ENCODE results near the gene SLC2A1. TPM values are rescaled to one million over a fixed set of nuclear protein-coding genes. Genes with fewer than 3 reads are reported as not detected.

Gene SLC2A1
- total RNA-seq, 1 donor from 2014 or later, result 117 TPM

DNA sequence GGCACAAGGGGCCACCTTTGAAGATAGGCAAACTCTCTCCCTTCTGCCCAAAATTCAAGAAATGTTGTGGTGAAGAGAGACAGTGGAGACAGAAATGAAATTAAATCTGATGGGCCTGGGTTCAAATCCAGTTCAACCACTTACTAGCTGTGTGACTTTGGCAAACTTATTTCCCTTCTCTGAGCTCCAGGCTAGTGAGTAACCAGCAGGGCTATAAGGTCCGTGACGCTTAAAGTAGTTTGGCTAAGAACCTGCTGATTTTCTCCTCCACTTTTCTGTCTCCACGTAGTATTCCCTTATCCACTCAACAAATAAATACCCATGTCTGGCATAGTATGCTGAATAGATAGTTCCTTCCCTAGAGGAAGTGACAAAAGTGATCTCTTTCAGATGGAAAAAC, 1.9 kb downstream of the SLC2A1 start:
- intact Hi-C loops (cut with micrococcal nuclease), result loop anchor here (1.0 to 5.0 kb wide), 2 partner anchors 7 to 36 kb away; no protein-coding TSS in a partner anchor
- TF ChIP-seq CTCF (IDR thresholded peaks at IDR 0.05), result no peak
- H3K36me3 Mint-ChIP-seq (ENCODE audit: low read depth), result peaks cover 39% of the 10 kb centered on the region
- ChIA-PET CTCF (interaction anchor here (0.7 to 5.2 kb wide), 5 partner anchors 12 to 117 kb away, joined by 3 to 34 read pairs (median 4); no protein-coding TSS in a partner anchor), POLR2A (interaction anchor here (0.6 to 26.4 kb wide), 8 partner anchors 15 to 494 kb away, joined by 3 to 694 read pairs (median 4); partner anchors contain the start of genes C1orf50, CFAP57, EBNA1BP2 and P3H1)
- H3K9me3 Mint-ChIP-seq, result no peaks in the 10 kb centered on the region
- H3K4me1 Mint-ChIP-seq, result peaks cover 84% of the 10 kb centered on the region
- H3K27me3 Mint-ChIP-seq, result peaks cover 1% of the 10 kb centered on the region
- ATAC-seq (ENCODE audit: low read depth) (no peak), DNase-seq (no peak)
- H3K4me3 Mint-ChIP-seq, result peak overlapping the region; percentile 95
- peak overlapping the region; percentile 93 for H3K27ac Mint-ChIP-seq

GRCh38 chr1:42955311-42956063, 3.2 kb downstream of the SLC2A1 start:
- H3K4me3 Mint-ChIP-seq, result peak overlapping the region; percentile 80

DNA sequence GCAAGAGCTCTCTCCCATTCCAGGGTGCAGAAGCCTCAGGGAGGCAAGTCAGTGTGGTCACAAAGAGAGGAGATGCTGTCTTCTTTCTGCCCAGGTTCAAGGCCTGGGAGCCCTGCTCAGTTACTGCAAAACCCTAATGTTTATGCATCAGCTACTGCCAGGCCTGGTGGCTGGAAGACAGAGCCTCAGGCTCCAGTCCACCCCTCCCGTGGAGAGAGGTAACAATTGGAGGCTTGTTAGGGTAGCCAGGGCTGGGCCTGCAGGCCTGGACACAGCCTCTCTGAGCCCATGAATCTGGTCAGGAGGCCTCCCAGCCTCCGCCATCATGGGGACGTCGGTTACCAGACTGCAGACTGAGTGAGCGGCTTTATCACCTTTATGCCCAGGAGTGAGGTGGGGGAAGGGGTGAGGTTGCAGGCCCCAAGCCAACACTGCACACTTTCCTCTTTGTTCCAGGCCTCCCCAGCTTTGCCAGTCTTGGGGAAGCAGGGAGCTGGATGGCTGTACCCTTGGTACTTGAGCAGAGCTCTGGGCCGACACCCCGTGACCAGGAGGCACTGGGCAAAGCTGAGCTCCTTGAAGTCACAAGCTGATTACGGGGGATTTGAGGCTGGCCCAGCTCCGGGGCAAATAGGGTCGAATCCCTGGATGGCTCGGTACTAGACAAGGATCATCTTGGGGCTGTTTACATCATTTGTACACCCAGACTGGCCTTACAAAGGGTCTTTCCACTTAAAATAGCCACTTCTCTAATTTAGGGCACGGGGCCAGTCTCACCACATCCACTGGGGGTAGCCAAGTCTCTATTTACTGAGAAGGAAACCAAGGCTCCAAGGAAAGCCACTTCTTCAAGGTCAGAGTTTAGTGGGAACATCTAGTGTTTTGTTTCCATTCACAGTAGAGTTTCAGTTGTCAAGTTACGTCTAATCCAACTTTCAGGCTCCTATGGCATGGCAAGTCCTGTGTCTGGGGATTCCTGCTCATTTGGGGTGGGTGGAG, 5.2 kb downstream of the SLC2A1 start:
- TF ChIP-seq CTCF (IDR thresholded peaks at IDR 0.05), result no peak
- Mint-ChIP-seq H3K9me3 (no peaks in the 10 kb centered on the region), H3K27ac (peak overlapping the region; percentile 96), H3K27me3 (no peaks in the 10 kb centered on the region), H3K4me1 (peaks cover 87% of the 10 kb centered on the region), H3K4me3 (peak overlapping the region; percentile 70), H3K36me3 (ENCODE audit: low read depth) (peaks cover 54% of the 10 kb centered on the region)
- no peak for ATAC-seq (ENCODE audit: low read depth)
- intact Hi-C loops (cut with micrococcal nuclease), result no loop called here
- POLR2A ChIA-PET, result interaction anchor here (1.1 to 26.4 kb wide), 9 partner anchors 9 to 187 kb away, joined by 3 to 694 read pairs (median 20); partner anchors contain the start of genes C1orf50 and P3H1
- no peak for DNase-seq
- CTCF ChIA-PET, result interaction anchor here (0.9 to 5.3 kb wide), 9 partner anchors 9 to 120 kb away, joined by 3 to 34 read pairs (median 7); no protein-coding TSS in a partner anchor

More at GRCh38 chr1:42955311-42956063, 3.2 kb downstream of the SLC2A1 start:
- ATAC-seq (ENCODE audit: low read depth) (no peak), DNase-seq (no peak)
- H3K27ac Mint-ChIP-seq, result peak overlapping the region; percentile 96
- TF ChIP-seq CTCF (IDR thresholded peaks at IDR 0.05), result no peak
- H3K36me3 Mint-ChIP-seq (ENCODE audit: low read depth), result peaks cover 47% of the 10 kb centered on the region
- CTCF ChIA-PET, result interaction anchor here (0.9 to 5.2 kb wide), 6 partner anchors 11 to 118 kb away, joined by 3 to 34 read pairs (median 6); no protein-coding TSS in a partner anchor
- H3K27me3 Mint-ChIP-seq, result peaks cover 1% of the 10 kb centered on the region
- intact Hi-C loops (cut with micrococcal nuclease), result loop anchor here (5.0 kb wide), 1 partner anchor 37 kb away; no protein-coding TSS in a partner anchor
- POLR2A ChIA-PET, result interaction anchor here (0.8 to 26.4 kb wide), 5 partner anchors 13 to 217 kb away, joined by 3 to 694 read pairs (median 291); partner anchors contain the start of genes C1orf50, CFAP57, EBNA1BP2 and P3H1
- peaks cover 84% of the 10 kb centered on the region for H3K4me1 Mint-ChIP-seq
- H3K9me3 Mint-ChIP-seq, result no peaks in the 10 kb centered on the region

GRCh38 chr1:42952303-42953001, 6.2 kb downstream of the SLC2A1 start:
- Mint-ChIP-seq H3K4me3 (peak overlapping the region; percentile 70), H3K27ac (peak overlapping the region; percentile 96), H3K36me3 (ENCODE audit: low read depth) (peaks cover 63% of the 10 kb centered on the region), H3K27me3 (no peaks in the 10 kb centered on the region), H3K4me1 (peaks cover 96% of the 10 kb centered on the region), H3K9me3 (no peaks in the 10 kb centered on the region)
- intact Hi-C loops (cut with micrococcal nuclease), result loop anchor here (1.0 kb wide), 3 partner anchors 8 to 28 kb away; no protein-coding TSS in a partner anchor
- no peak for TF ChIP-seq CTCF (IDR thresholded peaks at IDR 0.05)
- ATAC-seq (ENCODE audit: low read depth) (peak; percentile 76), DNase-seq (peak; percentile 51)
- ChIA-PET POLR2A (interaction anchor here (0.5 to 26.4 kb wide), 11 partner anchors 10 to 1778 kb away, joined by 3 to 694 read pairs (median 6); partner anchors contain the start of genes C1orf50, P3H1 and YBX1), CTCF (interaction anchor here (0.9 to 5.3 kb wide), 9 partner anchors 9 to 121 kb away, joined by 3 to 34 read pairs (median 5); no protein-coding TSS in a partner anchor)

Data from activated B cell treated with CpG ODN at 0.5 μM for 24 hours (primary cell).